ENCODE measurements around the gene DACT3. TPM values are rescaled to one million over a fixed set of nuclear protein-coding genes. Genes with fewer than 3 reads are reported as not detected.
A peak's percentile ranks its signal among the peaks of the same experiment; 100 is the strongest.
"Not testable (repeated sequence)": the region's sequence is repeated elsewhere in the genome, so short reads cannot be mapped to it uniquely, and the experiment has no call there.

Gene DACT3
- total and polyA plus RNA-seq, 12 donors: 3.9 to 29.3 (median 12.2) TPM

DNA sequence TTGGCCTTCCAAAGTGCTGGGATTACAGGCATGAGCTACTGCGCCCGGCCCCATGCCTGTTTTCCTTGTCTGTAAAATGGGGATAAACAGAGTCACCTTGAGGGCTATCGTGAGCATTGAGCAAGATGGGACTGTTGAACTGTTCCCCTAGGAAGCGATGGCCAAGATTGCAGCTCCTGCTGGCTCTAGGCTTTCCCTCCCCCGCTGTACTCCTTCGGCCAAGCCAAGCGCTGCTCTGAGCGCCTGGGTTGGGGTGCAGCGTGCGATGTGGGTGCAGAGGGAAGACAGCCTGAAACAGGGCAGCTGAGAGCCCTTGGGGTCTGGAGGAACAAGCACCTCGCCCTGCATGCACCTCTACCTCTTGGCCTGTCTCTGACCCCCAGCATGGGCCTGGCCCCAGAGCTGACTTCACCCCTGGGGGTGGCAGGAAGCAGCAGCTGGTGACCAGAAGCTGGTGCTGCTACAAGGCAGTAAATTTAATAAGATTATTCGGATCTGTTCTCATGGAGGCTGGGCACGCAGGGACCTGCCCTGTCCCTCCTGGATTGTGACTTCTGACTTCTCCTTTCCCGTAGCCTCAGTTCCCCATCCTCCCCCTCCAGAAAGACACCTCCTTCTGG lies 30.3 kb downstream of the DACT3 start:
- 78 to 85% methylated on average over 14 of the region's 14 CpGs for WGBS, 2 donors
- ATAC-seq (peak in 2 of 8 donors; percentile 8 to 34), DNase-seq (no peak)
- TF ChIP-seq CTCF (IDR thresholded peaks at IDR 0.05): no peak
- no peaks in the 10 kb centered on the region for H3K36me3 ChIP-seq
- H3K4me1 ChIP-seq: peaks cover 0 to 61% (median 29%) of the 10 kb centered on the region in 9 donors
- H3K4me3 ChIP-seq: no peak overlapping the region
- no peaks in the 10 kb centered on the region for H3K9me3 ChIP-seq
- intact Hi-C loops (cut with DNase I): no loop called here
- H3K27ac ChIP-seq: peak overlapping the region in 2 of 10 donors; percentile 35 to 36
- H3K27me3 ChIP-seq: peaks cover 0 to 33% (median 4%) of the 10 kb centered on the region in 7 donors

GRCh38 chr19:46629546-46630025 lies 31.4 kb downstream of the DACT3 start:
- no peak for TF ChIP-seq CTCF (IDR thresholded peaks at IDR 0.05)
- no peaks in the 10 kb centered on the region for H3K36me3 ChIP-seq
- H3K4me3 ChIP-seq: no peak overlapping the region
- 59 to 62% methylated on average over 15 of the region's 15 CpGs for WGBS, 2 donors
- peaks cover 5 to 65% (median 34%) of the 10 kb centered on the region in 9 donors for H3K4me1 ChIP-seq
- DNase-seq: no peak
- ATAC-seq: peak in 5 of 8 donors; percentile 13 to 53 (median 20)
- no peaks in the 10 kb centered on the region for H3K9me3 ChIP-seq
- H3K27me3 ChIP-seq: peaks cover 0 to 24% (median 0%) of the 10 kb centered on the region in 7 donors
- peak overlapping the region in 8 of 10 donors; percentile 17 to 71 (median 38) for H3K27ac ChIP-seq
- intact Hi-C loops (cut with DNase I): no loop called here

- DNase-seq; ATAC-seq; intact Hi-C loops (cut with DNase I); H3K4me3 ChIP-seq; H3K36me3 ChIP-seq; H3K9me3 ChIP-seq: not testable (repeated sequence)
- WGBS, 2 donors: 91 to 92% methylated on average over 7 of the region's 7 CpGs
- Histone ChIP-seq H3K4me1 (peaks cover 5 to 66% (median 36%) of the 10 kb centered on the region in 9 donors), H3K27ac (peak overlapping the region in 1 of 10 donors; percentile 60), H3K27me3 (peaks cover 0 to 20% (median 0%) of the 10 kb centered on the region in 7 donors)
These were observed 32.0 kb downstream of the DACT3 start for GRCh38 chr19:46628970-46629369.

DNA sequence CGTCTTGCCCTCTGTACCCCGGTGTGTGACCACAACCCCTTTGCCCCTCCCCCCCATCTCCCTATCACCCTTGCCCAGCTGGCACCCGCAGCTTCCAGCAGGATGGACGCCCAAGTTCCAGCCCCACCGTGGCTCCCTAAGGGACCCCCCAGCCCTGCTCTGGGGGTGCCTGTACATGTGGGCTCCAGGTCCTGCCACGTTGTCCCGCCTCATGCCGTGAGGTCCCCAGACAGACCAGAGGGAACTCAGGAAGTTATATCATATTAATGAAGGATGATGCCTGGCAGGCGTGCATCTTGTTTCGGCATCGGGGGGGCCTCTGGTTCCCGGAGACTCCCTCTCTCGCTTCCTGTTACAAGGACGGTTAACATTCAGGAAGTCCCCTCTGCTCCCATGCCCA lies 34.5 kb downstream of the DACT3 start:
- H3K4me1 ChIP-seq: peaks cover 10 to 73% (median 44%) of the 10 kb centered on the region in 9 donors
- ATAC-seq (no peak), DNase-seq (no peak)
- H3K27me3 ChIP-seq: peaks cover 0 to 4% (median 0%) of the 10 kb centered on the region in 7 donors
- WGBS, 2 donors: 47 to 56% methylated on average over 14 of the region's 14 CpGs
- no peaks in the 10 kb centered on the region for H3K9me3 ChIP-seq
- TF ChIP-seq CTCF (IDR thresholded peaks at IDR 0.05): no peak
- intact Hi-C loops (cut with DNase I): no loop called here
- peak overlapping the region in 9 of 10 donors; percentile 52 to 88 (median 76) for H3K27ac ChIP-seq
- H3K4me3 ChIP-seq: no peak overlapping the region
- H3K36me3 ChIP-seq: no peaks in the 10 kb centered on the region

DNA sequence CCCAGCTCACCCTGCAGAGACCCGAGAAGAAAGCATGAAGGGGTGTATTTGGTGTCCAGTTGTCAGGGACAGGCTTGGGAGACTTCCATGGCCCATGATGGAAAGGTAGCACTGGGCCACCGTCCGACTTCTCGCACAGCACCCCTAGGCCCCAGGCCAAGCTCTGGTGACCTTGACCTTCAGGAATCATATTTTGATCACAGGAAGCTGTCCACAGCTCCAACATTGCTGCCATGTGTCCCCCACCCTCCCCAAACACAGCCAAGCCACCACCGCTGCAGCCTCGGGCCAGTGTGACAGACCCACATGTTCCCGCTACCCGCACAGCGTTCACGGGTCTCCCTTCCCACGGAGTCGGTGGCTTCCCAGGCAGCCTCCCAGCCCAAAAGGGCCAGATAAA lies 35.3 kb downstream of the DACT3 start:
- no peaks in the 10 kb centered on the region for H3K27me3 ChIP-seq
- ATAC-seq: no peak
- DNase-seq: peak in 1 of 2 donors; percentile 42
- TF ChIP-seq CTCF (IDR thresholded peaks at IDR 0.05): no peak
- 66 to 68% methylated on average over 12 of the region's 12 CpGs for WGBS, 2 donors
- H3K4me3 ChIP-seq: no peak overlapping the region
- peaks cover 11 to 73% (median 48%) of the 10 kb centered on the region in 9 donors for H3K4me1 ChIP-seq
- H3K9me3 ChIP-seq: no peaks in the 10 kb centered on the region
- H3K27ac ChIP-seq: peak overlapping the region in 9 of 10 donors; percentile 52 to 88 (median 76)
- no peaks in the 10 kb centered on the region for H3K36me3 ChIP-seq
- intact Hi-C loops (cut with DNase I): no loop called here

Measured in heart right ventricle (tissue), 16 donors.